HEK293 (cell line): ENCODE results near the gene HGS.

Experiments used
- CTCF ChIA-PET: fragments of 350-600 bp; formaldehyde crosslinking; extraction: SDS; loops from one replicate; lab custom pipeline; 2021; ENCODE audit warnings: antibody characterized with exemption; lab: Yijun Ruan, JAX
- POLR2A ChIA-PET: fragments of 300-600 bp; formaldehyde crosslinking; extraction: SDS; loops from one replicate; lab custom pipeline; 2020; ENCODE audit warnings: antibody characterized with exemption, inconsistent platforms; lab: Yijun Ruan, JAX
- H3K27ac ChIP-seq: fragments of 200-500 bp; sonication (Bioruptor generic); 2 replicates; pipeline ENCODE4 v1.5.1; 2014; ENCODE audit warnings: low read depth, low read length, control low read depth, inconsistent platforms; ENCODE audit errors: extremely low read depth
- H3K36me3 ChIP-seq, 2 experiments: fragments of 200-500 bp in 1 of 2; sonication (Bioruptor generic) in 1 of 2; 1 replicate in 1 of 2; 2 replicates in 1 of 2; pipeline ENCODE4 v1.5.1; 2014 to 2017; ENCODE audit warnings: inconsistent platforms in 2 of 2, low read length in 2 of 2; ENCODE audit not compliant: control insufficient read depth in 2 of 2, insufficient read depth in 1 of 2
- H3K4me1 ChIP-seq: fragments of 200-500 bp; sonication (Bioruptor generic); 2 replicates; pipeline ENCODE4 v1.5.1; 2014; ENCODE audit warnings: mild to moderate bottlenecking, low read length, inconsistent platforms; ENCODE audit not compliant: control insufficient read depth, insufficient read depth
- H3K4me3 ChIP-seq: 2 replicates; pipeline ENCODE4 v1.5.1; 2011; ENCODE audit warnings: low read depth, mild to moderate bottlenecking, control low read depth, low read length, moderate library complexity
- H3K9me3 ChIP-seq: fragments of 200-500 bp; sonication (Bioruptor generic); 2 replicates; pipeline ENCODE4 v1.5.1; 2014; ENCODE audit warnings: low read depth, low read length, inconsistent platforms; ENCODE audit not compliant: control insufficient read depth, insufficient read depth
- GLIS2 ChIP-seq: fragments of 450-650 bp; formaldehyde crosslinking; IDR thresholded peaks from 2 replicates; pipeline ENCODE4 v1.5.1; 2016; ENCODE audit warnings: missing biosample characterization, missing genetic modification characterization
- HOXD13 ChIP-seq: sonication (generic); formaldehyde crosslinking; IDR thresholded peaks from 2 replicates; pipeline ENCODE4 v1.8.0; 2022; ENCODE audit warnings: missing genetic modification reagents, borderline replicate concordance
- REPIN1 ChIP-seq: fragments of 450-650 bp; formaldehyde crosslinking; IDR thresholded peaks from 2 replicates; pipeline ENCODE4 v1.5.1; 2017; ENCODE audit warnings: missing biosample characterization, missing genetic modification characterization, low read depth
- SP2 ChIP-seq: fragments of 450-650 bp; formaldehyde crosslinking; IDR thresholded peaks from 2 replicates; pipeline ENCODE4 v1.5.1; 2016; ENCODE audit warnings: missing biosample characterization, missing genetic modification characterization
- ZBTB48 ChIP-seq: fragments of 450-650 bp; formaldehyde crosslinking; IDR thresholded peaks from 2 replicates; pipeline ENCODE4 v1.5.1; 2016; ENCODE audit warnings: missing biosample characterization, missing genetic modification characterization
- ZNF146 ChIP-seq: fragments of 450-650 bp; formaldehyde crosslinking; IDR thresholded peaks from 2 replicates; pipeline ENCODE4 v1.5.1; 2016; ENCODE audit warnings: missing biosample characterization, missing genetic modification characterization
- ZNF221 ChIP-seq: fragments of 450-650 bp; formaldehyde crosslinking; IDR thresholded peaks from 2 replicates; pipeline ENCODE4 v1.5.1; 2017; ENCODE audit warnings: missing biosample characterization, missing genetic modification characterization, borderline replicate concordance
- ZNF341 ChIP-seq: fragments of 450-650 bp; formaldehyde crosslinking; IDR thresholded peaks from 2 replicates; pipeline ENCODE4; 2016; ENCODE audit warnings: low read depth, missing biosample characterization, missing genetic modification characterization
- ZNF660 ChIP-seq: fragments of 450-650 bp; IDR thresholded peaks from 2 replicates; pipeline ENCODE4 v1.5.1; 2018; ENCODE audit warnings: missing biosample characterization, mild to moderate bottlenecking, missing genetic modification characterization
- ZNF777 ChIP-seq: fragments of 450-650 bp; formaldehyde crosslinking; IDR thresholded peaks from 2 replicates; pipeline ENCODE4 v1.5.1; 2017; ENCODE audit warnings: missing biosample characterization, missing genetic modification characterization, borderline replicate concordance
- TF ChIP-seq, protein P1 (sequence below): fragments of 450-650 bp; formaldehyde crosslinking; IDR thresholded peaks from 2 replicates; pipeline ENCODE4 v1.5.1; 2016; ENCODE audit warnings: missing biosample characterization, missing genetic modification characterization
- TF ChIP-seq, protein P2 (sequence below): fragments of 450-650 bp; formaldehyde crosslinking; IDR thresholded peaks from 2 replicates; pipeline ENCODE4 v1.5.1; 2016; ENCODE audit warnings: missing biosample characterization, missing genetic modification characterization
- TF ChIP-seq, protein P3 (sequence below): fragments of 450-650 bp; formaldehyde crosslinking; IDR thresholded peaks from 2 replicates; pipeline ENCODE4 v1.5.1; 2016; ENCODE audit warnings: missing biosample characterization, missing genetic modification characterization
- TF ChIP-seq, protein P4 (sequence below): fragments of 450-650 bp; formaldehyde crosslinking; IDR thresholded peaks from 2 replicates; pipeline ENCODE4 v1.5.1; 2016; ENCODE audit warnings: missing biosample characterization, missing genetic modification characterization
- TF ChIP-seq, protein P5 (sequence below): fragments of 450-650 bp; formaldehyde crosslinking; IDR thresholded peaks from 2 replicates; pipeline ENCODE4; 2016; ENCODE audit warnings: missing biosample characterization, missing genetic modification characterization
- TF ChIP-seq, protein P6 (sequence below): fragments of 450-650 bp; formaldehyde crosslinking; IDR thresholded peaks from 2 replicates; pipeline ENCODE4 v1.5.1; 2017; ENCODE audit warnings: missing biosample characterization, mild to moderate bottlenecking, missing genetic modification characterization, moderate library complexity
- TF ChIP-seq, protein P7 (sequence below): fragments of 450-650 bp; formaldehyde crosslinking; IDR thresholded peaks from 2 replicates; pipeline ENCODE4 v1.5.1; 2016; ENCODE audit warnings: missing biosample characterization, missing genetic modification characterization

Gene HGS

DNA sequence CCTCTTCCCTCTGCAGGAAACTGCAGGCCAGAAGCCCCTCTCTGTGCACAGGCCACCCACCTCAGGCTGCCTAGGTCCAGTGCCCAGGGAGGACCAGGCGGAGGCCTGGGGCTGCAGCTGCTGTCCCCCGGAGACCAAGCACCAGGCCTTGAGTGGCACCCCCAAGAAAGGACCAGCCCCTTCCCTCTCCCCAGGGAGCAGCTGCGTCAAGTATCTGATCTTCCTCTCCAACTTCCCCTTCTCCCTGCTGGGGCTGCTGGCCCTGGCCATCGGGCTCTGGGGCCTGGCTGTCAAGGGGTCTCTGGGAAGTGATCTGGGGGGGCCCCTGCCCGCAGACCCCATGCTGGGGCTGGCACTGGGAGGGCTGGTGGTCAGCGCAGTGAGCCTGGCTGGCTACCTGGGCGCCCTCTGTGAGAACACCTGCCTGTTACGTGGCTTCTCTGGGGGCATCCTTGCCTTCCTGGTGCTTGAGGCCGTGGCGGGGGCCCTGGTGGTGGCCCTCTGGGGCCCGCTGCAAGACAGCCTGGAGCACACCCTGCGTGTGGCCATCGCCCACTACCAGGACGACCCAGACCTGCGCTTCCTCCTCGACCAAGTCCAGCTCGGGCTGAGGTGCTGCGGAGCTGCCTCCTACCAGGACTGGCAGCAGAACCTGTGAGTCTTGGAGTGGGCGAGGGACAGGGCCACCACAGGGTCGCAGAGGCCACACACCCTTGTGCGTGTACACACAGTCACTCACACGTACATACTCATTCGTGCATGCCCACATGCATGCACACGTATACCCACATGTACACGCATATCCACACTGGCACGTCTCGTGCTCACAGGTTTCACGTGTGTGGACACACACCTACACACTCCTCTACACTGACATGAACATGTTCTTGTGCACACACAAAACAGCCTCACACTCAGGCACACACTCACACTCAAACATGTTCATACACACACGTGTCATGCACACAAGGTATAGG lies 38.5 kb upstream of the HGS start (continued):
- TF ChIP-seq, protein P1, sequence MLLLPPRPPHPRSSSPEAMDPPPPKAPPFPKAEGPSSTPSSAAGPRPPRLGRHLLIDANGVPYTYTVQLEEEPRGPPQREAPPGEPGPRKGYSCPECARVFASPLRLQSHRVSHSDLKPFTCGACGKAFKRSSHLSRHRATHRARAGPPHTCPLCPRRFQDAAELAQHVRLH (tag by site-specific recombination), result no peak
- TF ChIP-seq ZNF221 (tag by site-specific recombination), result no peak
- TF ChIP-seq, protein P2, sequence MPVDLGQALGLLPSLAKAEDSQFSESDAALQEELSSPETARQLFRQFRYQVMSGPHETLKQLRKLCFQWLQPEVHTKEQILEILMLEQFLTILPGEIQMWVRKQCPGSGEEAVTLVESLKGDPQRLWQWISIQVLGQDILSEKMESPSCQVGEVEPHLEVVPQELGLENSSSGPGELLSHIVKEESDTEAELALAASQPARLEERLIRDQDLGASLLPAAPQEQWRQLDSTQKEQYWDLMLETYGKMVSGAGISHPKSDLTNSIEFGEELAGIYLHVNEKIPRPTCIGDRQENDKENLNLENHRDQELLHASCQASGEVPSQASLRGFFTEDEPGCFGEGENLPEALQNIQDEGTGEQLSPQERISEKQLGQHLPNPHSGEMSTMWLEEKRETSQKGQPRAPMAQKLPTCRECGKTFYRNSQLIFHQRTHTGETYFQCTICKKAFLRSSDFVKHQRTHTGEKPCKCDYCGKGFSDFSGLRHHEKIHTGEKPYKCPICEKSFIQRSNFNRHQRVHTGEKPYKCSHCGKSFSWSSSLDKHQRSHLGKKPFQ (tag by site-specific recombination), result no peak
- TF ChIP-seq, protein P3, sequence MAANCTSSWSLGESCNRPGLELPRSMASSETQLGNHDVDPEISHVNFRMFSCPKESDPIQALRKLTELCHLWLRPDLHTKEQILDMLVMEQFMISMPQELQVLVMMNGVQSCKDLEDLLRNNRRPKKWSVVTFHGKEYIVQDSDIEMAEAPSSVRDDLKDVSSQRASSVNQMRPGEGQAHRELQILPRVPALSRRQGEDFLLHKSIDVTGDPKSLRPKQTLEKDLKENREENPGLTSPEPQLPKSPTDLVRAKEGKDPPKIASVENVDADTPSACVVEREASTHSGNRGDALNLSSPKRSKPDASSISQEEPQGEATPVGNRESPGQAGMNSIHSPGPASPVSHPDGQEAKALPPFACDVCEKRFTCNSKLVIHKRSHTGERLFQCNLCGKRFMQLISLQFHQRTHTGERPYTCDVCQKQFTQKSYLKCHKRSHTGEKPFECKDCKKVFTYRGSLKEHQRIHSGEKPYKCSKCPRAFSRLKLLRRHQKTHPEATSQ, result no peak
- TF ChIP-seq, protein P4, sequence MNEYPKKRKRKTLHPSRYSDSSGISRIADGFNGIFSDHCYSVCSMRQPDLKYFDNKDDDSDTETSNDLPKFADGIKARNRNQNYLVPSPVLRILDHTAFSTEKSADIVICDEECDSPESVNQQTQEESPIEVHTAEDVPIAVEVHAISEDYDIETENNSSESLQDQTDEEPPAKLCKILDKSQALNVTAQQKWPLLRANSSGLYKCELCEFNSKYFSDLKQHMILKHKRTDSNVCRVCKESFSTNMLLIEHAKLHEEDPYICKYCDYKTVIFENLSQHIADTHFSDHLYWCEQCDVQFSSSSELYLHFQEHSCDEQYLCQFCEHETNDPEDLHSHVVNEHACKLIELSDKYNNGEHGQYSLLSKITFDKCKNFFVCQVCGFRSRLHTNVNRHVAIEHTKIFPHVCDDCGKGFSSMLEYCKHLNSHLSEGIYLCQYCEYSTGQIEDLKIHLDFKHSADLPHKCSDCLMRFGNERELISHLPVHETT (tag by site-specific recombination), result no peak
- no peak for TF ChIP-seq SP2 (tag by site-specific recombination)
- TF ChIP-seq, protein P5, sequence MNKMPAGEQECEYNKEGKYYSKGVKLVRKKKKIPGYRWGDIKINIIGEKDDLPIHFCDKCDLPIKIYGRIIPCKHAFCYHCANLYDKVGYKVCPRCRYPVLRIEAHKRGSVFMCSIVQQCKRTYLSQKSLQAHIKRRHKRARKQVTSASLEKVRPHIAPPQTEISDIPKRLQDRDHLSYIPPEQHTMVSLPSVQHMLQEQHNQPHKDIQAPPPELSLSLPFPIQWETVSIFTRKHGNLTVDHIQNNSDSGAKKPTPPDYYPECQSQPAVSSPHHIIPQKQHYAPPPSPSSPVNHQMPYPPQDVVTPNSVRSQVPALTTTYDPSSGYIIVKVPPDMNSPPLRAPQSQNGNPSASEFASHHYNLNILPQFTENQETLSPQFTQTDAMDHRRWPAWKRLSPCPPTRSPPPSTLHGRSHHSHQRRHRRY (tag by site-specific recombination), result no peak

DNA sequence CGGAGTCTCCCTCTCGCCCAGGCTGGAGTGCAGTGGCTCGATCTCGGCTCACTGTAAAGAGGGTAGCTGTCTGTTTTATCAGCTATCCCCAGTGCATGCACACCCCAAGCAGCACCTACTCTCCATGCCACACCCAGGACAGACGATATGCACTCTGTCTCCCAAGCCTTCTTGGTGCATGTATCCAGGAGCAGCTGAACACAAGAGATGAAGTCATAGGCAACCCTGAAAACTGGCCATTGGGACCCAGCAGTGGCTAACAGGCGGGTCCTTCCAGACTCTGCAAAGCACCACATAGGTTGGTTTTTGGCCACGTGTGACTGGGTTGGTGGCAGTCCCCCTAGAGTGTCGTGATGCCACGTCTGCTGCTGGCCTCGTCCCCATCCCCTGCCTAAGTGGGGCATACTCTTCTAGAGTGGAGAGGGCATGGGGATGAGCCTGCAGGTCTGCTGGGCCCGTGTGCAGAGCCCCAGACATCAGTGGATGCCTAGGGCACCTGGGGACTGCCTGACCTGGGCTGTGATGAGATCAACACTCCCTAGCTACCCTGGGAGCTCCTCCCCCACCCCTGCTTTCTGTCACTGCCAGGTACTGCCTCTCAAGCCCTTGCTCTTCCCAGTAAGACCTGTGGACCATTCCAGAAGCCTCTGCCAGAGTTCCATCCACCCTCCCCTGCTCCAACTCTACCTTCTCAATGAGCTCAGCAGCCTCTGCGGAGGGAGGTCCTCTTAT lies 36.8 kb upstream of the HGS start:
- ChIA-PET POLR2A (interaction anchor here (0.6 to 2.0 kb wide), 6 partner anchors 9 to 401 kb away, joined by 3 to 10 read pairs (median 4); no protein-coding TSS in a partner anchor), CTCF (interaction anchor here (1.5 kb wide), 1 partner anchor 46 kb away, joined by 4 read pairs; no protein-coding TSS in a partner anchor)
- TF ChIP-seq ZNF341 (tag by site-specific recombination), result peak; percentile 39; the same call in 1 of the 2 replicates
- TF ChIP-seq, protein P6, sequence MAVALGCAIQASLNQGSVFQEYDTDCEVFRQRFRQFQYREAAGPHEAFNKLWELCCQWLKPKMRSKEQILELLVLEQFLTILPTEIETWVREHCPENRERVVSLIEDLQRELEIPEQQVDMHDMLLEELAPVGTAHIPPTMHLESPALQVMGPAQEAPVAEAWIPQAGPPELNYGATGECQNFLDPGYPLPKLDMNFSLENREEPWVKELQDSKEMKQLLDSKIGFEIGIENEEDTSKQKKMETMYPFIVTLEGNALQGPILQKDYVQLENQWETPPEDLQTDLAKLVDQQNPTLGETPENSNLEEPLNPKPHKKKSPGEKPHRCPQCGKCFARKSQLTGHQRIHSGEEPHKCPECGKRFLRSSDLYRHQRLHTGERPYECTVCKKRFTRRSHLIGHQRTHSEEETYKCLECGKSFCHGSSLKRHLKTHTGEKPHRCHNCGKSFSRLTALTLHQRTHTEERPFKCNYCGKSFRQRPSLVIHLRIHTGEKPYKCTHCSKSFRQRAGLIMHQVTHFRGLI (tag by site-specific recombination), result no peak
- peak; percentile 55; the same call in 1 of the 2 replicates for TF ChIP-seq ZBTB48 (tag by site-specific recombination)
- no peak for TF ChIP-seq REPIN1 (tag by site-specific recombination)
- TF ChIP-seq, protein P7, sequence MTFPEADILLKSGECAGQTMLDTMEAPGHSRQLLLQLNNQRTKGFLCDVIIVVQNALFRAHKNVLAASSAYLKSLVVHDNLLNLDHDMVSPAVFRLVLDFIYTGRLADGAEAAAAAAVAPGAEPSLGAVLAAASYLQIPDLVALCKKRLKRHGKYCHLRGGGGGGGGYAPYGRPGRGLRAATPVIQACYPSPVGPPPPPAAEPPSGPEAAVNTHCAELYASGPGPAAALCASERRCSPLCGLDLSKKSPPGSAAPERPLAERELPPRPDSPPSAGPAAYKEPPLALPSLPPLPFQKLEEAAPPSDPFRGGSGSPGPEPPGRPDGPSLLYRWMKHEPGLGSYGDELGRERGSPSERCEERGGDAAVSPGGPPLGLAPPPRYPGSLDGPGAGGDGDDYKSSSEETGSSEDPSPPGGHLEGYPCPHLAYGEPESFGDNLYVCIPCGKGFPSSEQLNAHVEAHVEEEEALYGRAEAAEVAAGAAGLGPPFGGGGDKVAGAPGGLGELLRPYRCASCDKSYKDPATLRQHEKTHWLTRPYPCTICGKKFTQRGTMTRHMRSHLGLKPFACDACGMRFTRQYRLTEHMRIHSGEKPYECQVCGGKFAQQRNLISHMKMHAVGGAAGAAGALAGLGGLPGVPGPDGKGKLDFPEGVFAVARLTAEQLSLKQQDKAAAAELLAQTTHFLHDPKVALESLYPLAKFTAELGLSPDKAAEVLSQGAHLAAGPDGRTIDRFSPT, result no peak
- no peak for TF ChIP-seq ZNF660 (tag by site-specific recombination)
- no peak for TF ChIP-seq HOXD13 (CRISPR knock-in tag)
- no peak for TF ChIP-seq ZNF146 (tag by site-specific recombination)
- 0 out of 2 replicates have a peak, but pooled peaks have one; percentile 14 for TF ChIP-seq GLIS2 (tag by site-specific recombination)
- no peak for TF ChIP-seq ZNF777 (tag by site-specific recombination)
- no peaks in the 10 kb centered on the region for H3K4me1 ChIP-seq
- no peaks in the 10 kb centered on the region for H3K9me3 ChIP-seq
- H3K4me3 ChIP-seq, result no peak overlapping the region
- H3K36me3 ChIP-seq, result peaks cover 0 to 6% of the 10 kb centered on the region in 2 experiments; a peak in 1 of 3 replicates
- H3K27ac ChIP-seq, result no peak overlapping the region
